Immature natural killer cell (primary cell): ENCODE measurements around the gene SAMD14. TPM values are rescaled to one million over a fixed set of nuclear protein-coding genes. Genes with fewer than 3 reads are reported as not detected.
A peak's percentile ranks its signal among the peaks of the same experiment; 100 is the strongest.

Experiments
- DNase-seq, 3 donors: peaks; one replicate each; pipeline ENCODE4 v3.0.0; 2022; ENCODE audit warnings: mixed read lengths in 1 of 3
- H3K27ac Mint-ChIP-seq, 6 donors: one replicate each; pipeline ENCODE4 v1.8.0; 2020; ENCODE audit warnings: mixed read lengths in 6 of 6, mild to moderate bottlenecking in 5 of 6, inconsistent platforms in 4 of 6, moderate library complexity in 3 of 6
- H3K27me3 Mint-ChIP-seq, 3 donors: one replicate each; pipeline ENCODE4 v1.8.0; 2020 to 2021; ENCODE audit warnings: low read depth in 3 of 3, mild to moderate bottlenecking in 3 of 3, mixed read lengths in 3 of 3, moderate library complexity in 3 of 3, inconsistent platforms in 1 of 3
- H3K36me3 Mint-ChIP-seq, 3 donors: one replicate each; pipeline ENCODE4 v1.8.0; 2020; ENCODE audit warnings: mixed read lengths in 3 of 3, inconsistent platforms in 2 of 3, mild to moderate bottlenecking in 2 of 3
- H3K4me1 Mint-ChIP-seq, 2 donors: one replicate each; pipeline ENCODE4 v1.8.0; 2020; ENCODE audit warnings: inconsistent platforms in 2 of 2, mild to moderate bottlenecking in 2 of 2, mixed read lengths in 2 of 2, moderate library complexity in 1 of 2
- H3K4me3 Mint-ChIP-seq, 5 donors: one replicate each; pipeline ENCODE4 v1.8.0; 2020; ENCODE audit warnings: mild to moderate bottlenecking in 5 of 5, mixed read lengths in 5 of 5, inconsistent platforms in 3 of 5, moderate library complexity in 3 of 5
- H3K9me3 Mint-ChIP-seq, 6 donors: one replicate each; pipeline ENCODE4 v1.8.0; 2020; ENCODE audit warnings: mild to moderate bottlenecking in 6 of 6, mixed read lengths in 6 of 6, inconsistent platforms in 4 of 6, moderate library complexity in 3 of 6
- polyA plus RNA-seq, 3 donors: library from polyadenylated mRNA; unstranded; fragments of 300-500 nt; fragmentation: Illumina TruSeq; gene quantifications; one replicate each; pipeline ENCODE4 v1.2.3, GENCODE V29; 2021

Gene SAMD14
- polyA plus RNA-seq, 3 donors from 2014 or later: 1.2 TPM; not detected in 2

- no peaks in the 10 kb centered on the region for H3K36me3 Mint-ChIP-seq
- H3K4me3 Mint-ChIP-seq: no peak overlapping the region
- peaks cover 12 to 13% of the 10 kb centered on the region in 2 donors for H3K4me1 Mint-ChIP-seq
- H3K27ac Mint-ChIP-seq: peak overlapping the region in 3 of 6 donors; percentile 18 to 74 (median 52)
- peaks cover 0 to 7% (median 4%) of the 10 kb centered on the region in 3 donors for H3K27me3 Mint-ChIP-seq
- no peaks in the 10 kb centered on the region for H3K9me3 Mint-ChIP-seq
- DNase-seq: no peak
Observed at GRCh38 chr17:50169881-50170459, 40.0 kb upstream of the SAMD14 start.

- peak overlapping the region; percentile 19 to 67 (median 51) for H3K4me3 Mint-ChIP-seq
- no peaks in the 10 kb centered on the region for H3K36me3 Mint-ChIP-seq
Observed at GRCh38 chr17:50169121-50169764, 39.3 kb upstream of the SAMD14 start.

GRCh38 chr17:50168319-50168718 is 38.4 kb upstream of the SAMD14 start:
- no peak for DNase-seq
- H3K9me3 Mint-ChIP-seq: no peaks in the 10 kb centered on the region
- H3K36me3 Mint-ChIP-seq: no peaks in the 10 kb centered on the region
- H3K4me1 Mint-ChIP-seq: peaks cover 12 to 13% of the 10 kb centered on the region in 2 donors
- H3K4me3 Mint-ChIP-seq: no peak overlapping the region
- H3K27me3 Mint-ChIP-seq: peaks cover 0 to 7% (median 4%) of the 10 kb centered on the region in 3 donors
- H3K27ac Mint-ChIP-seq: peak overlapping the region in 2 of 6 donors; percentile 51 to 52

More at GRCh38 chr17:50169121-50169764, 39.3 kb upstream of the SAMD14 start:
- Mint-ChIP-seq H3K27me3 (peaks cover 0 to 7% (median 4%) of the 10 kb centered on the region in 3 donors), H3K27ac (peak overlapping the region in 5 of 6 donors; percentile 20 to 82 (median 52)), H3K4me1 (peaks cover 12 to 13% of the 10 kb centered on the region in 2 donors), H3K9me3 (no peaks in the 10 kb centered on the region)
- peak; percentile 59 to 66 (median 60) for DNase-seq

GRCh38 chr17:50167371-50167770 is 37.4 kb upstream of the SAMD14 start:
- peaks cover 0 to 7% (median 4%) of the 10 kb centered on the region in 3 donors for H3K27me3 Mint-ChIP-seq
- DNase-seq: no peak
- H3K4me3 Mint-ChIP-seq: no peak overlapping the region
- no peaks in the 10 kb centered on the region for H3K9me3 Mint-ChIP-seq
- H3K27ac Mint-ChIP-seq: no peak overlapping the region
- H3K36me3 Mint-ChIP-seq: no peaks in the 10 kb centered on the region
- peaks cover 13% of the 10 kb centered on the region in 2 donors for H3K4me1 Mint-ChIP-seq

- peaks cover 0 to 7% (median 4%) of the 10 kb centered on the region in 3 donors for H3K27me3 Mint-ChIP-seq
- H3K4me3 Mint-ChIP-seq: no peak overlapping the region
- H3K9me3 Mint-ChIP-seq: no peaks in the 10 kb centered on the region
- H3K4me1 Mint-ChIP-seq: peaks cover 15 to 20% of the 10 kb centered on the region in 2 donors
- no peak overlapping the region for H3K27ac Mint-ChIP-seq
- no peaks in the 10 kb centered on the region for H3K36me3 Mint-ChIP-seq
- no peak for DNase-seq
Observed at GRCh38 chr17:50166518-50167181, 36.7 kb upstream of the SAMD14 start.

- H3K36me3 Mint-ChIP-seq: no peaks in the 10 kb centered on the region
- no peak within 1 kb of the TSS for H3K27ac Mint-ChIP-seq
- no peaks in the 10 kb centered on the region for H3K9me3 Mint-ChIP-seq
- H3K27me3 Mint-ChIP-seq: peaks cover 0 to 10% (median 4%) of the 10 kb centered on the region in 3 donors
- DNase-seq: no peak
- no peak within 1 kb of the TSS for H3K4me3 Mint-ChIP-seq
- H3K4me1 Mint-ChIP-seq: peaks cover 20 to 27% of the 10 kb centered on the region in 2 donors
Observed at GRCh38 chr17:50165867-50166517, 36.0 kb upstream of the SAMD14 start, which contains the start of gene SGCA. TSS of gene SGCA (plus strand) at chr17:50166005. CDS start at chr17:50166041, 36 bp downstream.

- Mint-ChIP-seq H3K4me3 (no peak overlapping the region), H3K36me3 (no peaks in the 10 kb centered on the region), H3K4me1 (peaks cover 24 to 31% of the 10 kb centered on the region in 2 donors), H3K27ac (no peak overlapping the region), H3K9me3 (no peaks in the 10 kb centered on the region), H3K27me3 (peaks cover 0 to 10% (median 4%) of the 10 kb centered on the region in 3 donors)
- no peak for DNase-seq
Observed at GRCh38 chr17:50165466-50165865, 35.5 kb upstream of the SAMD14 start.

- Mint-ChIP-seq H3K9me3 (no peaks in the 10 kb centered on the region), H3K27me3 (peaks cover 0 to 10% (median 4%) of the 10 kb centered on the region in 3 donors), H3K27ac (no peak overlapping the region), H3K36me3 (no peaks in the 10 kb centered on the region), H3K4me3 (no peak overlapping the region), H3K4me1 (peaks cover 24 to 33% of the 10 kb centered on the region in 2 donors)
- no peak for DNase-seq
Observed at GRCh38 chr17:50165066-50165465, 35.1 kb upstream of the SAMD14 start.

GRCh38 chr17:50164697-50164988 is 34.7 kb upstream of the SAMD14 start:
- peaks cover 22 to 34% of the 10 kb centered on the region in 2 donors for H3K4me1 Mint-ChIP-seq

GRCh38 chr17:50163843-50164696 is 34.1 kb upstream of the SAMD14 start:
- H3K36me3 Mint-ChIP-seq: no peaks in the 10 kb centered on the region
- no peaks in the 10 kb centered on the region for H3K9me3 Mint-ChIP-seq
- no peak for DNase-seq
- H3K4me1 Mint-ChIP-seq: peaks cover 16 to 29% of the 10 kb centered on the region in 2 donors
- H3K27me3 Mint-ChIP-seq: peaks cover 0 to 9% (median 0%) of the 10 kb centered on the region in 3 donors
- H3K27ac Mint-ChIP-seq: no peak overlapping the region
- H3K4me3 Mint-ChIP-seq: no peak overlapping the region

More at GRCh38 chr17:50164697-50164988, 34.7 kb upstream of the SAMD14 start:
- Mint-ChIP-seq H3K36me3 (no peaks in the 10 kb centered on the region), H3K27me3 (peaks cover 0 to 12% (median 4%) of the 10 kb centered on the region in 3 donors), H3K27ac (no peak overlapping the region), H3K9me3 (no peaks in the 10 kb centered on the region), H3K4me3 (no peak overlapping the region)
- no peak for DNase-seq

GRCh38 chr17:50162466-50163254 is 32.7 kb upstream of the SAMD14 start:
- Mint-ChIP-seq H3K4me3 (peak overlapping the region in 1 of 5 donors; percentile 14), H3K27me3 (peaks cover 0 to 6% (median 0%) of the 10 kb centered on the region in 3 donors), H3K27ac (peak overlapping the region in 1 of 6 donors; percentile 69), H3K4me1 (peaks cover 14 to 30% of the 10 kb centered on the region in 2 donors), H3K9me3 (no peaks in the 10 kb centered on the region), H3K36me3 (no peaks in the 10 kb centered on the region)
- DNase-seq: no peak

GRCh38 chr17:50161911-50162288 is 31.9 kb upstream of the SAMD14 start:
- peak overlapping the region; percentile 50 to 84 (median 78) for H3K4me3 Mint-ChIP-seq
- peaks cover 0 to 6% (median 0%) of the 10 kb centered on the region in 3 donors for H3K27me3 Mint-ChIP-seq
- no peaks in the 10 kb centered on the region for H3K36me3 Mint-ChIP-seq
- peaks cover 14 to 31% of the 10 kb centered on the region in 2 donors for H3K4me1 Mint-ChIP-seq
- no peaks in the 10 kb centered on the region for H3K9me3 Mint-ChIP-seq
- peak overlapping the region in 4 of 6 donors; percentile 9 to 78 (median 62) for H3K27ac Mint-ChIP-seq
- no peak for DNase-seq
